Endothelial cell of umbilical vein (primary cell): Measurements from ENCODE around the gene BSPRY. TPM values are rescaled to one million over a fixed set of nuclear protein-coding genes. Genes with fewer than 3 reads are reported as not detected.

Experiments used
- BruUV-seq: library from RNA; stranded (reverse); fragments of 400-500 nt; replicated peaks from 2 replicates; lab custom pipeline; 2021; lab: Mats Ljungman, UMichigan
- CTCF ChIA-PET: fragments of 300-600, 350-600 bp; sonication (Branson Sonifier 250); formaldehyde crosslinking; loops from one replicate; lab custom pipeline; 2021; ENCODE audit warnings: antibody characterized with exemption, inconsistent platforms; lab: Charles Lee
- POLR2A ChIA-PET: fragments of 300-600, 350-600 bp; sonication (Branson Sonifier 250); formaldehyde crosslinking; loops from one replicate; lab custom pipeline; 2021; ENCODE audit warnings: antibody characterized with exemption, inconsistent platforms; lab: Charles Lee
- DNase-seq: peaks from one replicate; pipeline ENCODE4 v3.0.0-alpha.2; 2011; ENCODE audit warnings: low read depth, low spot score
- FAIRE-seq: peaks from 2 replicates; lab custom pipeline; 2011; peaks lifted over from hg19 to GRCh38; lab: Jason Lieb, UNC
- H2AFZ ChIP-seq: 2 replicates; pipeline ENCODE4 v1.6.0; 2012; ENCODE audit warnings: low read depth, low read length, control low read depth, inconsistent platforms
- H3K27ac ChIP-seq: 2 replicates; pipeline ENCODE4 v1.5.1; 2011; ENCODE audit warnings: low read depth, mild to moderate bottlenecking, control low read depth, low read length, moderate library complexity; ENCODE audit not compliant: insufficient read depth
- H3K27me3 ChIP-seq, 2 experiments: 2 replicates each; pipeline versions ENCODE4 v1.6.0 to v1.6.1; 2011; ENCODE audit warnings: low read length in 2 of 2, mixed read lengths in 1 of 2; ENCODE audit not compliant: control insufficient read depth in 2 of 2, insufficient read depth in 2 of 2
- H3K36me3 ChIP-seq, 2 experiments: 2 replicates in 1 of 2; 3 replicates in 1 of 2; pipeline ENCODE4 v1.5.1; 2011; ENCODE audit warnings: low read length in 2 of 2, mild to moderate bottlenecking in 1 of 2, moderate library complexity in 1 of 2; ENCODE audit not compliant: control insufficient read depth in 2 of 2, insufficient read depth in 2 of 2; ENCODE audit errors: extremely low read depth in 1 of 2
- H3K4me1 ChIP-seq: 3 replicates; pipeline ENCODE4 v1.5.1; 2011; ENCODE audit warnings: mild to moderate bottlenecking, low read length; ENCODE audit not compliant: control insufficient read depth, insufficient read depth; ENCODE audit errors: extremely low read depth
- H3K4me2 ChIP-seq: 2 replicates; pipeline ENCODE4 v1.6.1; 2011; ENCODE audit warnings: low read length, control low read depth, mixed read lengths; ENCODE audit not compliant: insufficient read depth
- H3K4me3 ChIP-seq, 3 experiments: fragments of 200-600 bp in 1 of 3; sonication (generic), shearing (Covaris generic) in 1 of 3; replicated peaks in 1 of 3; 2 replicates each; pipeline ENCODE4 v1.5.1; 2011 to 2016; ENCODE audit warnings: control low read depth in 3 of 3, low read length in 3 of 3, mild to moderate bottlenecking in 2 of 3, inconsistent platforms in 1 of 3, low read depth in 1 of 3, moderate library complexity in 1 of 3; ENCODE audit not compliant: insufficient read depth in 1 of 3
- H3K79me2 ChIP-seq: 2 replicates; pipeline ENCODE4 v1.6.0; 2012; ENCODE audit warnings: low read length, inconsistent platforms; ENCODE audit not compliant: control insufficient read depth, insufficient read depth
- H3K9ac ChIP-seq: replicated peaks from 2 replicates; pipeline ENCODE3; 2011; ENCODE audit warnings: low read length, control low read depth; ENCODE audit not compliant: insufficient read depth; ENCODE audit errors: extremely low read depth
- H3K9me1 ChIP-seq: replicated peaks from 3 replicates; pipeline ENCODE4 v1.6.0; 2011; ENCODE audit warnings: mild to moderate bottlenecking, low read length; ENCODE audit not compliant: control insufficient read depth, insufficient read depth; ENCODE audit errors: extremely low read depth
- H3K9me3 ChIP-seq: replicated peaks from 2 replicates; pipeline ENCODE4 v1.5.1; 2012; ENCODE audit warnings: low read length, inconsistent platforms; ENCODE audit not compliant: control insufficient read depth, insufficient read depth
- H4K20me1 ChIP-seq: replicated peaks from 2 replicates; pipeline ENCODE3; 2011; ENCODE audit warnings: mild to moderate bottlenecking, low read length; ENCODE audit not compliant: control insufficient read depth, insufficient read depth; ENCODE audit errors: extremely low read depth
- EZH2 ChIP-seq: IDR thresholded peaks from 2 replicates; pipeline ENCODE4 v1.6.1; 2012; ENCODE audit warnings: borderline replicate concordance, low read depth, mild to moderate bottlenecking, moderate library complexity, low read length, inconsistent platforms; ENCODE audit not compliant: severe bottlenecking
- FOS ChIP-seq: IDR thresholded peaks from 2 replicates; pipeline ENCODE4 v1.6.1; 2011; ENCODE audit warnings: mild to moderate bottlenecking, low read length, moderate library complexity, borderline replicate concordance; ENCODE audit not compliant: insufficient read depth
- GATA2 ChIP-seq: IDR thresholded peaks from 2 replicates; pipeline ENCODE4 v1.7.0; 2011; ENCODE audit warnings: low read depth, mild to moderate bottlenecking, moderate library complexity, mixed read lengths, low read length; ENCODE audit not compliant: insufficient read length, insufficient read depth
- JUN ChIP-seq: IDR thresholded peaks from 2 replicates; pipeline ENCODE4 v1.6.1; 2011; ENCODE audit warnings: borderline replicate concordance, low read depth; ENCODE audit not compliant: insufficient read length, insufficient read depth
- MYC ChIP-seq: IDR thresholded peaks from one replicate; pipeline ENCODE4 v1.6.1; 2011; ENCODE audit warnings: mild to moderate bottlenecking, low read depth, low read length
- POLR2A ChIP-seq: IDR thresholded peaks from 2 replicates; pipeline ENCODE4 v1.6.1; 2012; ENCODE audit warnings: low read depth, mild to moderate bottlenecking, control low read depth, low read length
- POLR2AphosphoS5 ChIP-seq: IDR thresholded peaks from 2 replicates; pipeline ENCODE4 v1.6.1; 2012; ENCODE audit warnings: low read depth, mild to moderate bottlenecking, control low read depth, low read length, moderate library complexity; ENCODE audit not compliant: insufficient read depth
- dilution Hi-C: fragments of 300-500 bp; cut with MboI; formaldehyde crosslinking; loops from one replicate; pipeline ENCODE4 v1.15.0; 2019; ENCODE audit warnings: low sequenced_read_pairs; ENCODE audit not compliant: extremely low pct_ligation_motif_present
- intact Hi-C: fragments of 100-400 bp; cut with micrococcal nuclease; formaldehyde crosslinking; loops from one replicate; pipeline ENCODE4 v1.10.0; 2022
- polyA plus RNA-seq, 4 experiments: library from polyadenylated mRNA; depleted of rRNA in 3 of 4; stranded (reverse) in 3 of 4; unstranded in 1 of 4; fragments of >200 nt; gene quantifications; 2 replicates each; pipeline versions ENCODE4 v1.2.1 to v1.2.3, GENCODE V29; 2011 to 2012; ENCODE audit warnings: missing spikeins in 1 of 4
- total RNA-seq: library from RNA; stranded (reverse); gene quantifications from 2 replicates; pipeline ENCODE4 v1.2.3, GENCODE V29; 2021
- TF ChIP-seq, protein P1 (sequence below): IDR thresholded peaks from 2 replicates; pipeline ENCODE4 v1.6.1; 2011; ENCODE audit not compliant: insufficient read depth, insufficient read length
- TF ChIP-seq, protein P2 (sequence below), 2 donors: IDR thresholded peaks; 1 replicate in 1 of 2; 2 replicates in 1 of 2; pipeline ENCODE4 v1.5.1; 2011; ENCODE audit warnings: low read length in 2 of 2, mild to moderate bottlenecking in 2 of 2, moderate library complexity in 2 of 2, control low read depth in 1 of 2, inconsistent platforms in 1 of 2, low read depth in 1 of 2; ENCODE audit not compliant: insufficient read depth in 1 of 2; ENCODE audit errors: extremely low read depth in 1 of 2

BSPRY gene
- total and polyA plus RNA-seq, 2 donors (not counting 3 experiments of a cell fraction or from before 2014, with no cell fraction given) = not detected

DNA sequence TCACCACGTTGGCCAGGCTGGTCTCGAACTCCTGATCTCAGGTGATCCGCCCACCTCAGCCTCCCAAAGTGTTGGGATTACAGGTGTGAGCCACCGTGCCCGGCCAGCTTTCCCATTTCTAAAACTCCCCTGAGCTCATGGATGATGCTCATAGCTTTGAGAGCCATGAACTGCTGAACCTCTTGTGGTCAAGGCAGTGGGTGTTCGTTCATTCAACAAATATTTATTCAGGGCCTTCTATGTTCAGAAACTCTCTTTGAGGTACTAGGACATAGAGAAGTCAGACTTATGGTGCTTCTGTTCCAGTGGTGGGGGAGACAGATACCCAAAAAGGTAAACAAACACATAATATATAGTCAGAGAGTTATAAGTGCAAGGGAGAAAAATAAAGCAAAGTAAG is 2.7 kb downstream of the BSPRY start:
- H3K4me1 ChIP-seq = peaks cover 3% of the 10 kb centered on the region
- DNase-seq = no peak
- TF ChIP-seq, protein P1, sequence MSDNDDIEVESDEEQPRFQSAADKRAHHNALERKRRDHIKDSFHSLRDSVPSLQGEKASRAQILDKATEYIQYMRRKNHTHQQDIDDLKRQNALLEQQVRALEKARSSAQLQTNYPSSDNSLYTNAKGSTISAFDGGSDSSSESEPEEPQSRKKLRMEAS = no peak
- H2AFZ ChIP-seq = no peak overlapping the region
- peaks cover 44 to 52% of the 10 kb centered on the region in 2 experiments for H3K27me3 ChIP-seq
- no peaks in the 10 kb centered on the region for H3K9me1 ChIP-seq
- no peaks in the 10 kb centered on the region for H3K9me3 ChIP-seq
- no peak overlapping the region for H3K27ac ChIP-seq
- ChIA-PET CTCF (no interaction called here), POLR2A (no interaction called here)
- FAIRE-seq = no peak
- dilution Hi-C loops = no loop called here
- H3K9ac ChIP-seq = no peak overlapping the region
- no peaks in the 10 kb centered on the region for H4K20me1 ChIP-seq
- BruUV-seq = no TSS peak
- H3K79me2 ChIP-seq = no peaks in the 10 kb centered on the region
- H3K36me3 ChIP-seq = no peaks in the 10 kb centered on the region
- no peak overlapping the region for H3K4me2 ChIP-seq
- no peak overlapping the region for H3K4me3 ChIP-seq
- intact Hi-C loops = no loop called here

DNA sequence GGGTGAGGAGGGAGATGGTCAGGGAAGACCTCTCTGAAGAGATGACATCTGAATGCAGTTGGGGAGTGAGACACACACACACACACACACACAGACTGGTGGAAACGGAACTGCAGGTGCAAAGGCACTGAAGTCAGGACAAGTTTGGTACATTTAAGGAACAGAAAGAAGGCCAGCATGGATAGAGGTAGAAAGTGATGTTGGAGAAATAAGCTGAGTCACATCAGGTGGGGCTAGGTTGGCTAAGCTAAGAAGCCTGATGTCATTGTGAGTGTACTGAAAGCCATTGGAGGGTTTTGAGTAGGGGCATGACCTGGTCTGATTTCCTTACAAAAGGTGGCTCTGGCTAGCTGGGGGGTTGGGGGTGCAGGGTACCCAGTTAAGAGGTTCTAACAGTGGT is 3.1 kb downstream of the BSPRY start:
- Histone ChIP-seq H3K9me1 (no peaks in the 10 kb centered on the region), H3K9me3 (no peaks in the 10 kb centered on the region), H3K79me2 (no peaks in the 10 kb centered on the region), H3K4me1 (peaks cover 3% of the 10 kb centered on the region), H3K4me3 (no peak overlapping the region), H3K27ac (no peak overlapping the region), H3K27me3 (peaks cover 41 to 51% of the 10 kb centered on the region in 2 experiments), H4K20me1 (no peaks in the 10 kb centered on the region), H2AFZ (no peak overlapping the region), H3K9ac (no peak overlapping the region), H3K36me3 (no peaks in the 10 kb centered on the region), H3K4me2 (no peak overlapping the region)
- ChIA-PET POLR2A (no interaction called here), CTCF (no interaction called here)
- dilution Hi-C loops (no loop called here), intact Hi-C loops (no loop called here)
- TF ChIP-seq GATA2 (no peak), FOS (no peak), POLR2A (no peak), JUN (no peak), POLR2AphosphoS5 (no peak), EZH2 (no peak), MYC (no peak)
- TF ChIP-seq, protein P1 = no peak
- TF ChIP-seq, protein P2, sequence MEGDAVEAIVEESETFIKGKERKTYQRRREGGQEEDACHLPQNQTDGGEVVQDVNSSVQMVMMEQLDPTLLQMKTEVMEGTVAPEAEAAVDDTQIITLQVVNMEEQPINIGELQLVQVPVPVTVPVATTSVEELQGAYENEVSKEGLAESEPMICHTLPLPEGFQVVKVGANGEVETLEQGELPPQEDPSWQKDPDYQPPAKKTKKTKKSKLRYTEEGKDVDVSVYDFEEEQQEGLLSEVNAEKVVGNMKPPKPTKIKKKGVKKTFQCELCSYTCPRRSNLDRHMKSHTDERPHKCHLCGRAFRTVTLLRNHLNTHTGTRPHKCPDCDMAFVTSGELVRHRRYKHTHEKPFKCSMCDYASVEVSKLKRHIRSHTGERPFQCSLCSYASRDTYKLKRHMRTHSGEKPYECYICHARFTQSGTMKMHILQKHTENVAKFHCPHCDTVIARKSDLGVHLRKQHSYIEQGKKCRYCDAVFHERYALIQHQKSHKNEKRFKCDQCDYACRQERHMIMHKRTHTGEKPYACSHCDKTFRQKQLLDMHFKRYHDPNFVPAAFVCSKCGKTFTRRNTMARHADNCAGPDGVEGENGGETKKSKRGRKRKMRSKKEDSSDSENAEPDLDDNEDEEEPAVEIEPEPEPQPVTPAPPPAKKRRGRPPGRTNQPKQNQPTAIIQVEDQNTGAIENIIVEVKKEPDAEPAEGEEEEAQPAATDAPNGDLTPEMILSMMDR (IDR thresholded peaks at IDR 0.05; ENCODE audit: extremely low read depth in 1 of 2, insufficient read depth in 1 of 2, low read depth in 1 of 2, low read length in 2 of 2) = no peak
- DNase-seq = no peak
- BruUV-seq = no TSS peak
- no peak for FAIRE-seq
